Measurements from ENCODE around the gene UCHL3.
"Not testable (repeated sequence)": the region's sequence is repeated elsewhere in the genome, so short reads cannot be mapped to it uniquely, and the experiment has no call there.

DNA sequence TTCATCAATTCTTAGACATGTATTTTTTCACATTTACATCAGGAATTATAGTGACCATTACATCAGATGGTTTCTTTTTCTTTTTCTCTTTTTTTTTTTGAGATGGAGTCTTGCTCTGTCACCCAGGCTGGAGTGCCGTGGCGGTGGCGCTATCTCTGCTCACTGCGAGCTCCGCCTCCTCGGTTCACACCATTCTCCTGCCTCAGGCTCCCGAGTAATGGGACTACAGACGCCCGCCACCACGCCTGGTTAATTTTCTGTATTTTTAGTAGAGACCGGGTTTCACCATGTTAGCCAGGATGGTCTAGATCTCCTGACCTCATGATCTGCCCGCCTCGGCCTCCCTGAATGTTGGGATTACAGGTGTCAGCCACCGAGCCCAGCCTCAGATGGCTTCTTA, 4.2 kb upstream of the UCHL3 start:
- TF ChIP-seq, protein P1, sequence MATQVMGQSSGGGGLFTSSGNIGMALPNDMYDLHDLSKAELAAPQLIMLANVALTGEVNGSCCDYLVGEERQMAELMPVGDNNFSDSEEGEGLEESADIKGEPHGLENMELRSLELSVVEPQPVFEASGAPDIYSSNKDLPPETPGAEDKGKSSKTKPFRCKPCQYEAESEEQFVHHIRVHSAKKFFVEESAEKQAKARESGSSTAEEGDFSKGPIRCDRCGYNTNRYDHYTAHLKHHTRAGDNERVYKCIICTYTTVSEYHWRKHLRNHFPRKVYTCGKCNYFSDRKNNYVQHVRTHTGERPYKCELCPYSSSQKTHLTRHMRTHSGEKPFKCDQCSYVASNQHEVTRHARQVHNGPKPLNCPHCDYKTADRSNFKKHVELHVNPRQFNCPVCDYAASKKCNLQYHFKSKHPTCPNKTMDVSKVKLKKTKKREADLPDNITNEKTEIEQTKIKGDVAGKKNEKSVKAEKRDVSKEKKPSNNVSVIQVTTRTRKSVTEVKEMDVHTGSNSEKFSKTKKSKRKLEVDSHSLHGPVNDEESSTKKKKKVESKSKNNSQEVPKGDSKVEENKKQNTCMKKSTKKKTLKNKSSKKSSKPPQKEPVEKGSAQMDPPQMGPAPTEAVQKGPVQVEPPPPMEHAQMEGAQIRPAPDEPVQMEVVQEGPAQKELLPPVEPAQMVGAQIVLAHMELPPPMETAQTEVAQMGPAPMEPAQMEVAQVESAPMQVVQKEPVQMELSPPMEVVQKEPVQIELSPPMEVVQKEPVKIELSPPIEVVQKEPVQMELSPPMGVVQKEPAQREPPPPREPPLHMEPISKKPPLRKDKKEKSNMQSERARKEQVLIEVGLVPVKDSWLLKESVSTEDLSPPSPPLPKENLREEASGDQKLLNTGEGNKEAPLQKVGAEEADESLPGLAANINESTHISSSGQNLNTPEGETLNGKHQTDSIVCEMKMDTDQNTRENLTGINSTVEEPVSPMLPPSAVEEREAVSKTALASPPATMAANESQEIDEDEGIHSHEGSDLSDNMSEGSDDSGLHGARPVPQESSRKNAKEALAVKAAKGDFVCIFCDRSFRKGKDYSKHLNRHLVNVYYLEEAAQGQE (IDR thresholded peaks at IDR 0.05; ENCODE audit: borderline replicate concordance), result not testable (repeated sequence)
- TF ChIP-seq EZH2 (IDR thresholded peaks at IDR 0.05; ENCODE audit: borderline replicate concordance, insufficient read depth, low read length, poor library complexity, severe bottlenecking); POLR2AphosphoS5 (IDR thresholded peaks at IDR 0.05); RAD21 (conservative IDR thresholded peaks at IDR 0.05): not testable (repeated sequence)
- TF ChIP-seq, protein P2, sequence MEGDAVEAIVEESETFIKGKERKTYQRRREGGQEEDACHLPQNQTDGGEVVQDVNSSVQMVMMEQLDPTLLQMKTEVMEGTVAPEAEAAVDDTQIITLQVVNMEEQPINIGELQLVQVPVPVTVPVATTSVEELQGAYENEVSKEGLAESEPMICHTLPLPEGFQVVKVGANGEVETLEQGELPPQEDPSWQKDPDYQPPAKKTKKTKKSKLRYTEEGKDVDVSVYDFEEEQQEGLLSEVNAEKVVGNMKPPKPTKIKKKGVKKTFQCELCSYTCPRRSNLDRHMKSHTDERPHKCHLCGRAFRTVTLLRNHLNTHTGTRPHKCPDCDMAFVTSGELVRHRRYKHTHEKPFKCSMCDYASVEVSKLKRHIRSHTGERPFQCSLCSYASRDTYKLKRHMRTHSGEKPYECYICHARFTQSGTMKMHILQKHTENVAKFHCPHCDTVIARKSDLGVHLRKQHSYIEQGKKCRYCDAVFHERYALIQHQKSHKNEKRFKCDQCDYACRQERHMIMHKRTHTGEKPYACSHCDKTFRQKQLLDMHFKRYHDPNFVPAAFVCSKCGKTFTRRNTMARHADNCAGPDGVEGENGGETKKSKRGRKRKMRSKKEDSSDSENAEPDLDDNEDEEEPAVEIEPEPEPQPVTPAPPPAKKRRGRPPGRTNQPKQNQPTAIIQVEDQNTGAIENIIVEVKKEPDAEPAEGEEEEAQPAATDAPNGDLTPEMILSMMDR (IDR thresholded peaks at IDR 0.05; ENCODE audit: poor library complexity, severe bottlenecking), result not testable (repeated sequence)
